SIG-M5 (cell line): ENCODE measurements around the gene DYNC1I2.
"Not testable (repeated sequence)": the region's sequence is repeated elsewhere in the genome, so short reads cannot be mapped to it uniquely, and the experiment has no call there.

Experiments used
- DNase-seq: peaks from one replicate; lab custom pipeline; 2025; lab: John Stamatoyannopoulos, UW

DYNC1I2 gene

GRCh38 chr2:171718720-171719119, 31.5 kb downstream of the DYNC1I2 start:
- no peak for DNase-seq

- DNase-seq, result no peak
These were observed 32.4 kb downstream of the DYNC1I2 start for GRCh38 chr2:171719660-171720059.

- no peak for DNase-seq
These were observed 36.7 kb downstream of the DYNC1I2 start for GRCh38 chr2:171723716-171724683.

GRCh38 chr2:171726847-171727450, 39.7 kb downstream of the DYNC1I2 start:
- DNase-seq, result no peak

GRCh38 chr2:171728989-171729951, 42.0 kb downstream of the DYNC1I2 start:
- no peak for DNase-seq

GRCh38 chr2:171729952-171730317, 42.7 kb downstream of the DYNC1I2 start:
- no peak for DNase-seq

- no peak for DNase-seq
These were observed 48.9 kb downstream of the DYNC1I2 start for GRCh38 chr2:171735991-171736710.

GRCh38 chr2:171741189-171741588, 53.9 kb downstream of the DYNC1I2 start:
- DNase-seq, result no peak

GRCh38 chr2:171742760-171743159, 55.5 kb downstream of the DYNC1I2 start:
- no peak for DNase-seq

GRCh38 chr2:171745141-171745540, 57.9 kb downstream of the DYNC1I2 start:
- DNase-seq, result no peak

GRCh38 chr2:171745806-171746205, 58.5 kb downstream of the DYNC1I2 start:
- DNase-seq, result no peak

GRCh38 chr2:171747371-171747770, 60.1 kb downstream of the DYNC1I2 start:
- no peak for DNase-seq

GRCh38 chr2:171754254-171754939, 67.1 kb downstream of the DYNC1I2 start:
- no peak for DNase-seq

- not testable (repeated sequence) for DNase-seq
These were observed 71.5 kb downstream of the DYNC1I2 start for GRCh38 chr2:171758762-171759161.

- not testable (repeated sequence) for DNase-seq
These were observed 73.9 kb downstream of the DYNC1I2 start for GRCh38 chr2:171761176-171761575.

- DNase-seq, result no peak
These were observed 75.8 kb downstream of the DYNC1I2 start for GRCh38 chr2:171762879-171763573.

- DNase-seq, result no peak
These were observed 76.3 kb downstream of the DYNC1I2 start for GRCh38 chr2:171763602-171764001.

GRCh38 chr2:171771463-171771862, 84.2 kb downstream of the DYNC1I2 start:
- DNase-seq, result no peak

- DNase-seq, result no peak
These were observed 85.1 kb downstream of the DYNC1I2 start for GRCh38 chr2:171772373-171772772.

- DNase-seq, result not testable (repeated sequence)
These were observed 87.3 kb downstream of the DYNC1I2 start for GRCh38 chr2:171774581-171774980.
